NCI-H460 (cell line): ENCODE data around the gene EXOSC3. TPM values are rescaled to one million over a fixed set of nuclear protein-coding genes. Genes with fewer than 3 reads are reported as not detected.
"Not testable (repeated sequence)": the region's sequence is repeated elsewhere in the genome, so short reads cannot be mapped to it uniquely, and the experiment has no call there.

Source experiments
- DNase-seq: peaks from one replicate; pipeline ENCODE4 v3.0.0-alpha.2; 2016; ENCODE audit warnings: low read depth; ENCODE audit errors: extremely low read depth
- polyA plus RNA-seq: library from polyadenylated mRNA; depleted of rRNA; stranded (reverse); fragments of >200 nt; gene quantifications from 2 replicates; pipeline ENCODE4 v1.2.3, GENCODE V29; 2014; cell fraction: nucleus; rRNA removed
- total RNA-seq: library from RNA; depleted of rRNA; stranded (reverse); fragments of >200 nt; shearing (Covaris generic); gene quantifications from 2 replicates; pipeline ENCODE4 v1.2.3, GENCODE V29; 2014; rRNA removed

Gene EXOSC3
- total RNA-seq = 55.5 and 55.6 TPM in 2 replicates
- polyA plus RNA-seq = 60.3 and 65.9 TPM in 2 replicates

- peak; percentile 83 for DNase-seq
Measured at GRCh38 chr9:37784616-37785483, at the start of gene EXOSC3. TSS of gene EXOSC3 (minus strand) at chr9:37785064. CDS start at chr9:37785044, 20 bp downstream.

- DNase-seq = no peak
Measured at GRCh38 chr9:37827483-37828165, 42.8 kb upstream of the EXOSC3 start.

- not testable (repeated sequence) for DNase-seq
Measured at GRCh38 chr9:37825174-37825573, 40.3 kb upstream of the EXOSC3 start.

- DNase-seq = no peak
Measured at GRCh38 chr9:37820142-37820541, 35.3 kb upstream of the EXOSC3 start.

GRCh38 chr9:37818849-37819248 is 34.0 kb upstream of the EXOSC3 start:
- no peak for DNase-seq

- DNase-seq = no peak
Measured at GRCh38 chr9:37812773-37813379, 28.0 kb upstream of the EXOSC3 start.

GRCh38 chr9:37811906-37812476 is 27.1 kb upstream of the EXOSC3 start:
- DNase-seq = no peak

GRCh38 chr9:37809676-37810075 is 24.8 kb upstream of the EXOSC3 start:
- DNase-seq = not testable (repeated sequence)

- no peak for DNase-seq
Measured at GRCh38 chr9:37806271-37806670, 21.4 kb upstream of the EXOSC3 start.

GRCh38 chr9:37801959-37802711 is 17.3 kb upstream of the EXOSC3 start:
- DNase-seq = no peak

- no peak for DNase-seq
Measured at GRCh38 chr9:37801287-37801850, 16.5 kb upstream of the EXOSC3 start.

- peak; percentile 56 for DNase-seq
Measured at GRCh38 chr9:37800631-37801286, 15.9 kb upstream of the EXOSC3 start, which contains the start of gene DCAF10. TSS of gene DCAF10 (plus strand) at chr9:37800797. CDS start at chr9:37800867, 70 bp downstream.

GRCh38 chr9:37798677-37799076 is 13.8 kb upstream of the EXOSC3 start:
- DNase-seq = no peak

GRCh38 chr9:37796232-37796631 is 11.4 kb upstream of the EXOSC3 start:
- DNase-seq = no peak

GRCh38 chr9:37792122-37792521 is 7.3 kb upstream of the EXOSC3 start:
- DNase-seq = no peak

- no peak for DNase-seq
Measured at GRCh38 chr9:37790096-37790495, 5.2 kb upstream of the EXOSC3 start.

GRCh38 chr9:37788332-37788731 is 3.5 kb upstream of the EXOSC3 start:
- no peak for DNase-seq

- no peak for DNase-seq
Measured at GRCh38 chr9:37787059-37787458, 2.2 kb upstream of the EXOSC3 start.

- no peak for DNase-seq
Measured at GRCh38 chr9:37784291-37784615, 611 bp downstream of the EXOSC3 start.
